Gastrocnemius medialis (tissue), 4 donors: Measurements from ENCODE around the gene ZNHIT3. TPM values are rescaled to one million over a fixed set of nuclear protein-coding genes. Genes with fewer than 3 reads are reported as not detected.

Source experiments
- ATAC-seq, 2 donors: fragments of 150-250 bp; one replicate each; pipeline ENCODE4 v1.9.1; 2016
- DNase-seq, 2 donors: peaks; one replicate each; pipeline ENCODE4 v3.0.0-alpha.2; 2019
- H3K27ac ChIP-seq, 4 donors: fragments of 200-600 bp; sonication (generic); 1 replicate in 1 of 4; 2 replicates in 3 of 4; pipeline ENCODE4 v1.5.1; 2016 to 2018; ENCODE audit warnings: mild to moderate bottlenecking in 2 of 4, moderate library complexity in 1 of 4
- H3K27me3 ChIP-seq, 3 donors: fragments of 200-600 bp; sonication (generic) in 2 of 3; 1 replicate in 1 of 3; 2 replicates in 2 of 3; pipeline versions ENCODE4 v1.5.1 to v1.6.0; 2016 to 2019; ENCODE audit warnings: mild to moderate bottlenecking in 1 of 3, moderate library complexity in 1 of 3
- H3K36me3 ChIP-seq, 2 donors: fragments of 200-600 bp; sonication (generic) in 1 of 2; one replicate each; pipeline ENCODE4 v1.5.1; 2017 to 2018
- H3K4me1 ChIP-seq, 2 donors: fragments of 200-600 bp; sonication (generic) in 1 of 2; one replicate each; pipeline ENCODE4 v1.5.1; 2016 to 2017; ENCODE audit warnings: mild to moderate bottlenecking in 2 of 2
- H3K4me3 ChIP-seq, 4 donors: fragments of 200-600 bp; sonication (generic) in 3 of 4; 1 replicate in 1 of 4; 2 replicates in 3 of 4; pipeline ENCODE4 v1.5.1; 2016 to 2019; ENCODE audit warnings: mild to moderate bottlenecking in 2 of 4
- H3K9me3 ChIP-seq, 3 donors: fragments of 200-600 bp; sonication (generic) in 2 of 3; 1 replicate in 1 of 3; 2 replicates in 2 of 3; pipeline ENCODE4 v1.5.1; 2016 to 2019
- POLR2A ChIP-seq, 2 donors: fragments of 450-650 bp; IDR thresholded peaks; one replicate each; pipeline ENCODE4 v1.6.1; 2017; ENCODE audit warnings: antibody characterized with exemption in 2 of 2, mild to moderate bottlenecking in 2 of 2, moderate library complexity in 2 of 2
- in situ Hi-C, 4 donors: fragments of 200-750 bp; cut with MboI; loops; one replicate each; pipeline versions ENCODE4 v1.15.0 to v1.8.0; 2017; ENCODE audit warnings: low sequenced_read_pairs in 4 of 4
- intact Hi-C: fragments of 100-400 bp; cut with DNase I; formaldehyde crosslinking; loops from one replicate; pipeline ENCODE4 v1.15.1; 2023; ENCODE audit warnings: low total_unique reads
- total RNA-seq, 4 donors: library from RNA; depleted of rRNA; stranded (reverse); fragments of >200 nt; gene quantifications; one replicate each; pipeline versions ENCODE4 v1.1.0 to v1.2.3, GENCODE V29; 2016
- TF ChIP-seq, protein P1 (sequence below), 5 experiments: fragments of 450-650 bp in 3 of 5; fragments of 200-600 bp in 2 of 5; sonication (generic) in 2 of 5; IDR thresholded peaks in 4 of 5; conservative IDR thresholded peaks in 1 of 5; 1 replicate in 4 of 5; 2 replicates in 1 of 5; pipeline ENCODE4 v1.5.1; 2016 to 2019; ENCODE audit warnings: antibody characterized with exemption in 5 of 5, mild to moderate bottlenecking in 3 of 5, moderate library complexity in 3 of 5

The ZNHIT3 gene
- total RNA-seq, 4 donors from 2014 or later = 33.4 to 52.7 (median 39.3) TPM

DNA sequence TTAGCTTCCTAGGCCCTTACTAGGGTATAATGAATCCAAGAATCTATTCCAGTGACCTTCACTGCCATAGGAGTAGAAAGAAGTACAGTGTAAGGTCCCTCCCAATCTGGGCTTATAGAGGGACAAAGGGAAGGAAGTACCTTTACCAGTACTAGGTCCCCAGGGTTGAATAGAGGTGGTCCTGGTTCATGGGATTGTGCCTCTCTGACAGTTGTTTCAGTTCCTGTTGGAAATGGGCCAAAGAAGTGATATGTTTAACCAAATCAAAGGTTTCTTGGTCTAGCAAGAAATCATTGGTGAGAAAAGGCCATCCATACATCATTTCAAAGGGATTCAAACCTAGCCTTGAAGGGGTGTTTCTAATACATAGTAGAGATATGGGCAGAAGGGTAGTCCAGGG is 16.0 kb upstream of the ZNHIT3 start:
- no peak for TF ChIP-seq POLR2A (IDR thresholded peaks at IDR 0.05)
- TF ChIP-seq, protein P1, sequence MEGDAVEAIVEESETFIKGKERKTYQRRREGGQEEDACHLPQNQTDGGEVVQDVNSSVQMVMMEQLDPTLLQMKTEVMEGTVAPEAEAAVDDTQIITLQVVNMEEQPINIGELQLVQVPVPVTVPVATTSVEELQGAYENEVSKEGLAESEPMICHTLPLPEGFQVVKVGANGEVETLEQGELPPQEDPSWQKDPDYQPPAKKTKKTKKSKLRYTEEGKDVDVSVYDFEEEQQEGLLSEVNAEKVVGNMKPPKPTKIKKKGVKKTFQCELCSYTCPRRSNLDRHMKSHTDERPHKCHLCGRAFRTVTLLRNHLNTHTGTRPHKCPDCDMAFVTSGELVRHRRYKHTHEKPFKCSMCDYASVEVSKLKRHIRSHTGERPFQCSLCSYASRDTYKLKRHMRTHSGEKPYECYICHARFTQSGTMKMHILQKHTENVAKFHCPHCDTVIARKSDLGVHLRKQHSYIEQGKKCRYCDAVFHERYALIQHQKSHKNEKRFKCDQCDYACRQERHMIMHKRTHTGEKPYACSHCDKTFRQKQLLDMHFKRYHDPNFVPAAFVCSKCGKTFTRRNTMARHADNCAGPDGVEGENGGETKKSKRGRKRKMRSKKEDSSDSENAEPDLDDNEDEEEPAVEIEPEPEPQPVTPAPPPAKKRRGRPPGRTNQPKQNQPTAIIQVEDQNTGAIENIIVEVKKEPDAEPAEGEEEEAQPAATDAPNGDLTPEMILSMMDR (IDR thresholded peaks at IDR 0.05 in 4 of 5, conservative IDR thresholded peaks at IDR 0.05 in 1 of 5) = no peak
- in situ Hi-C loops (no loop called here), intact Hi-C loops (no loop called here)
- DNase-seq = no peak
- H3K4me3 ChIP-seq = no peak overlapping the region
- no peak for ATAC-seq
- no peak overlapping the region for H3K27ac ChIP-seq
- H3K36me3 ChIP-seq = no peaks in the 10 kb centered on the region
- no peaks in the 10 kb centered on the region for H3K4me1 ChIP-seq
- H3K27me3 ChIP-seq = peaks cover 9 to 14% (median 11%) of the 10 kb centered on the region in 3 donors
- no peaks in the 10 kb centered on the region for H3K9me3 ChIP-seq

DNA sequence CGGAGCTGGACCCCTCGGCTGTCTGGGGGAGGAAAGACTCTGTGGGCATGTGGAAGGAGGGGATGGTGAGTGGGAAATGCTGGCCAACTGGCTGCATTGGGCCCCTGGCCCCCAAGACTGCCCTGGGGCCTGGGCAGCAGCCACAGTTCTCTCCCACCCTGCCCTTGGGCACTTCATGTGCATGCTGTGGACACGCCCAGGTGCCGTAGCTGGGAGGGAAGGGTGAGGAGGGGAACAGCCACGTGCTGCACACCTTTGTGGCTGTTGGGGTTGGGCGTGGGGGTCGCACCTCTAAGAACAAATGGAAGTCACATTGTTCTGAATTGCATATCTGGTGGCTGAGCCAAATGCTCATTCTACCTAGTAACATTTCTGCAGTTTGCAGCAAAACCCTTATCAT is 11.9 kb upstream of the ZNHIT3 start:
- no peak for ATAC-seq
- Histone ChIP-seq H3K27ac (no peak overlapping the region), H3K4me1 (no peaks in the 10 kb centered on the region), H3K27me3 (peaks cover 0 to 6% (median 5%) of the 10 kb centered on the region in 3 donors), H3K9me3 (no peaks in the 10 kb centered on the region), H3K4me3 (no peak overlapping the region), H3K36me3 (no peaks in the 10 kb centered on the region)
- intact Hi-C loops = no loop called here
- in situ Hi-C loops = no loop called here
- no peak for DNase-seq
- no peak for TF ChIP-seq POLR2A (IDR thresholded peaks at IDR 0.05)
- TF ChIP-seq, protein P1 (IDR thresholded peaks at IDR 0.05 in 4 of 5, conservative IDR thresholded peaks at IDR 0.05 in 1 of 5) = no peak

DNA sequence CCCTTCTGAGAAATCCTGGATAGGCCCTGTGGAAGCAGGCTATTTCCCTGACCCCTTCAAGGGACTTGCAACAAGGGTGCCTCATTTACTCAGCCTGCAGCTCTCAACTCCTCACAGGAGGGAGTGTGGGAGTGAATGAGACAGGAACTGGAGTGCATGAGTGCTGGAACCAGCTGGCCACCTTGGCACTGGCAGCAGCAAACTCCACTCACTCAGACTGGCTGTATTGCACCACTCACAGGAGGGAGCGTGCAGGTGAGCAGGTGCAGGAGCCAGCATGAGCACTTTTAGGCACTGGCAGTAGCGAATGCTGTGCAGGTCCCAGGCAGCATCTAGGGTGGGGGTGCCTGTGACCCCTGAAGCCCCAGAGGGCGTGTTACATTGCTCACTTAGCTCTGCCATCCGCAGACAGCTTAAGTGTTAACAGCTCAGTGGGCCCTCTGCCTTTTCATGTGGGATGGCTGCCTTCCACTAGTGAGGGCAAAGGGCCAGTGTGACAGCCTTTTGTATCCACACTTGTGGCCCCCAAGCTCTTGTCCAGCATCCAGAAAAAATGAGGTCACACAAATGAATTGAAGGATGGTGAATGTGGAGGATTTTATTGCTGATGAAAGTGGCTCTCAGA is 11.0 kb upstream of the ZNHIT3 start:
- no peak for TF ChIP-seq POLR2A (IDR thresholded peaks at IDR 0.05)
- TF ChIP-seq, protein P1 (IDR thresholded peaks at IDR 0.05 in 4 of 5, conservative IDR thresholded peaks at IDR 0.05 in 1 of 5) = no peak
- H3K9me3 ChIP-seq = no peaks in the 10 kb centered on the region
- no peak for ATAC-seq
- in situ Hi-C loops (loop anchor here in 3 of 4 donors (5.0 to 25.0 kb wide), 2 partner anchors 503 to 513 kb away; no protein-coding TSS in a partner anchor), intact Hi-C loops (no loop called here)
- H3K4me1 ChIP-seq = no peaks in the 10 kb centered on the region
- peaks cover 0 to 4% (median 2%) of the 10 kb centered on the region in 3 donors for H3K27me3 ChIP-seq
- no peaks in the 10 kb centered on the region for H3K36me3 ChIP-seq
- H3K27ac ChIP-seq = no peak overlapping the region
- no peak for DNase-seq
- no peak overlapping the region for H3K4me3 ChIP-seq

DNA sequence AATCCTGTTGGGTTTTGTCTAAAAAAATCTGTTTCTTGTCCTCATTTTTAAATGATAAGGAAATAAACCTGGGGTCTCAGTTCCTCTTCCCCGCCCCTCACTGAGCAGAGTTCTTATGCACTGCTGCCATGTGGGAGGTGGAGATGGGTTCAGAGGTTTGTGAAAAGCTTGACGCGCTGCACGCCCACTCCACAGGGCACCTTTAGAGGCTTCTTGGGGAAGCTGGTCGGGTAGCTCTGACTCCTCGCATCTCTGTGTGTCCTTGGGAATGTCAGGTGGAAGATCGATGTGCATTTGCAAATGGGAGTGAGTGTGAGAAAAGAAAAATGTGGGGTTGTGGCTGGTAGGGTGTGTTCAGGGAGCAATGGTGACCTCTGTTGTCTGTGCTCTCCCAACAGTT is 4.7 kb upstream of the ZNHIT3 start:
- no peak for DNase-seq
- Histone ChIP-seq H3K9me3 (peaks cover 0 to 3% (median 0%) of the 10 kb centered on the region in 3 donors), H3K27me3 (peaks cover 0 to 11% (median 5%) of the 10 kb centered on the region in 3 donors), H3K4me3 (no peak overlapping the region), H3K4me1 (peaks cover 12 to 20% of the 10 kb centered on the region in 2 donors), H3K36me3 (no peaks in the 10 kb centered on the region), H3K27ac (no peak overlapping the region)
- in situ Hi-C loops = loop anchor here in 3 of 4 donors (10.0 to 25.0 kb wide), 2 partner anchors 507 to 520 kb away; no protein-coding TSS in a partner anchor
- TF ChIP-seq POLR2A (IDR thresholded peaks at IDR 0.05) = no peak
- TF ChIP-seq, protein P1 (IDR thresholded peaks at IDR 0.05 in 4 of 5, conservative IDR thresholded peaks at IDR 0.05 in 1 of 5) = no peak
- intact Hi-C loops = loop anchor here (5.0 to 10.0 kb wide), 2 partner anchors 677 to 720 kb away; partner anchors contain the start of genes C17orf50 and TAF15
- ATAC-seq = no peak
